ENCODE results near the gene TRIP4. TPM values are rescaled to one million over a fixed set of nuclear protein-coding genes. Genes with fewer than 3 reads are reported as not detected.
"Not testable (repeated sequence)": the region's sequence is repeated elsewhere in the genome, so short reads cannot be mapped to it uniquely, and the experiment has no call there.

Gene TRIP4
- total RNA-seq, 1 experiment from 2014 or later, result 11.4 TPM

DNA sequence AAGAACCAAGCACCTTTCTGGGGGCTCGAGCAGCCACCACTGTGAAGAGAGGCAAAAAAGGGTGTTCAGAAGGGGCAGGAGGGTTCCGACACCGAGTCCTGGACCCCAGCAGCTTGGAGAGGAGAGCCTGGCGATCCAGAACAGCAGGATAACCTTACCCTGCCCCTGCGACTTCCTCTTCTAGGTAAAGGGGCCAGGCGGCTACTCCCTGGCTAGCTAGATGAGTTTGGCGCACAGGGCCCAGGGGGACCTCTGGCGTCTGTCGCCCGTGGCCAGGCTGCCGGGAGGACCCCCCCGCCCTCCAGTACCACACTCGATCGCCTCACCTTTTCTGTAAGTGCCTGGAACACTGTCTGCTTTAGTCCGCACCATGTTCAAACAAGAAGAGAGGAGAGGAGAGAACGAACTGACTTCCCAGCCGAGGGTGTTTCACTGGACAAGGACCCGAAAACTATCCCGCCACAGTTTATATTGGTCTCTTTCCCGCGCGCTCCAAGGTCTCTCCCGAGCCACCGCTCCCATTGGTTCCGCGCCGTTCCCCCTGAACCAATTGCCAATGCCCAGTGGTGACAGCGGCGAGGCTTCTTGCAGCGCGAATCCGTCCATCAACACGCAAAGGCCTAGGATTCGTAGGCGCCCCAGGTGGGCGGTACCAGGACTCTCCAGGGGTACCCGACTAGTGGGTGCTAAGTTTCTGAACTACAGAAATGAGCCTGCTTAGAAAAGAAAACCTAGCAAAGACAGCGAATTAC lies 6.5 kb upstream of the TRIP4 start, which contains the start of gene PCLAF:
Gene PCLAF (minus strand): TSS at position 442 of the 752 bp plus-strand sequence. CDS start 70 bp downstream, at position 372.
- peak; percentile 98 for DNase-seq (ENCODE audit: low read depth)

DNA sequence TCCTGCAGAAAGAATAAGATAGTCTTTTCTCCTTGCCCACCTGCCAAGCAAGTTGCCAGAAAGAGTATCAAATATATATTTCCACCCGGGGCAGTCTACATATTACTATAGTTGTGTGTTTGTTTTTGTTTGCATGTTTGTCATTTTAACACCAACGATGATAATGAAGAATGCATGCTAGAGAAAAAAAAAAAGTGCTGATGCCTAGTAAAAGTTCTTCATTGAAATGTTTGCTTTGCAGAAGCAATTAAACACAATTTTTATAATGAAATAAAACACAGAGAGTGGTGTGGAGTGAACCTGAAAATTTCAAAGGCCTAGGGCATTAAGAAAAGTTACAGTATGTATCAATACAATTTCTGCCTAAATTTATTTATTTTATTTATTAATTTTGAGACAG lies 3.9 kb upstream of the TRIP4 start:
- no peak for DNase-seq (ENCODE audit: low read depth)

DNA sequence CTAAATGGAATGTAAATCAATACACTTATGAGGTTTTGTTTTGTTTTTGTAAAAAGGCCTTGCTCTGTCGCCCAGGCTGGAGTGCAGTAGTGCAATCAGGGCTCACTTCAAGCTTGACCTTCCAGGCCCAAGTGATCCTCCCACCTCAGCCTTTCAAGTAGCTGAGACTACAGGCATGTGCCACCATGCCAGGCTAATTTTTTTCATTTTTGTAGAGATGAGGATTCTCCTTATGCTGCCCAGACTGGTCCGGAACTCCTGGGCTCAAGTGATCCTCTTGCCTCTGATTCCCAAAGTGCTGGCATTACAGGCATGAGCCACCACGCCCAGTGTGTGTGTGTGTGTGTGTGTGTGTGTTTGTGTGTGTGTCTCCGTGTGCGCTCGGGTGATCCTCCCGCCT lies 1.3 kb upstream of the TRIP4 start:
- no peak for DNase-seq (ENCODE audit: low read depth)

DNA sequence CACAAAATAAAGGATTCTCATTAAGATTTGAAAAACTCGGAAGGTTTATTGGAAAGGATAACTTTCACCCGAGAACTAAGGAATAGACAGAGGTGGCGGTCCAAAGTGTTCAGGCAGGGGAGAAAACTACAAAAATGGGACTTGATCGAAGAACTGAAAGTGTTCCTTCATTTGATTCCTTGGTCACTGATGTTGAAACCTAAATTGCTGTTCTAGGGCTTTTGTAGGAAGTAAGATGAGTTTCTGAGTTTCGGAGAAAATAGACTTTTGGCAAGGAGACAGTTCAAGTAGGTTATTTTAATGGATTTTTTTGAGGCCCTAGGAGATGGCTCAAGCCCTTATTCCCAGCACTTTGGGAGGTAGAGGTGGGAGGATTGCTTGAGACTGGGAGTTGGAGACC lies 1.4 kb downstream of the TRIP4 start:
- DNase-seq (ENCODE audit: low read depth), result no peak

DNA sequence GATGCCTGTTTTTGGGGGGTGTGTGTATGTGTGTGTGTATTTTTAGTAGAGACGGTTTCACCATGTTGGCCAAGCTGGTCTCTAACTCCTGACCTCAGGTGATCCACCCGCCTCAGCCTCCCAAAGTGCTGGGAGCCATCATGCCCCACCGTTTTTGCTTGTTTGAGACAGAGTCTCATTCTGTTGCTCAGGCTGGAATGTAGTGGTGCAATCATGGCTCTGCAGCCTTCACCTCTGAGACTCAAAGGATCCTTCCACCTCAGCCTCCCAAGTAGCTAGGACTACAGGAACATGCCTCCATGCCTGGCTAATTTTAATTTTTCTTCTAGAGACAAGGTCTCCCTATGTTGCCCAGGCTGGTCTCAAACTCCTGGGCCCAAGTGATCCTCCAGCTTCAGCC lies 4.8 kb downstream of the TRIP4 start:
- not testable (repeated sequence) for DNase-seq (ENCODE audit: low read depth)

DNA sequence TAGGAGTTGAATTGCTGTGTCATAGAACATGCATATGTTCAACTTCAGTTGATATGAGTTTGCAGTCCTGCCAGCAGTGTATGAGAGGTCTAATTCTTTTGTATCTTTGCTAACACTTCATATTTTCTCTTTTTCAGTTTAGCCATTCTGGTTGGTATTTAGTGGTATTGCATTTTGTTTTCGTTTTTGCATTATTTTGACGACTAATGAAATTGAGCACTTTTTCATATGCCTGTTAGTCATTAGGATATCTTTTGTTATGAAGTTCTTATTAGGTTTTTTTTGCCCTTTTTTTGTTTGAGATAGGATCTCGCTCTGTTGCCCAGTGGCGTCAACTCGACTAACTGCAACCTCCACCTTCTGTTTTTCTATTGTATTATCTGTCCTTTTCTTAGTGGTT lies 9.2 kb downstream of the TRIP4 start:
- DNase-seq (ENCODE audit: low read depth), result no peak

DNA sequence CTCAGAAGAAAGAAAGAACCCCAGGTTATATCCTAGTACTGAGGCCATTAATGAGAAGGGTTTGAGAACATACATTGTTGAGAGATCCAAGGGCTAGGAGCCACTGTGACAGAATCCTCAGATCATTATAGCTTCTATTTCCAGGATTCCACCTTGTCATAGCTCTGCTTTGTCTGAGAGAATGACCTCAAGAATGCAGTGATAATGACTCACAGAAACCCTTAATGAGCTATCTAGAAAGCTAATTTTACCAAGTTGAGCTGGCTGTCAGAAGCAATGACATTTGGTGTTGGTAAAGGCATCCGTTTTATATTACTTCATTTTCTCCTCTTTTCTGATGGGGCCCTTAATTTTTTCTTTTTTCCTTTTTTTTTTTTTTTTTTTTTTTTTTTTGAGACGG lies 10.9 kb downstream of the TRIP4 start:
- DNase-seq (ENCODE audit: low read depth), result peak; percentile 15

DNA sequence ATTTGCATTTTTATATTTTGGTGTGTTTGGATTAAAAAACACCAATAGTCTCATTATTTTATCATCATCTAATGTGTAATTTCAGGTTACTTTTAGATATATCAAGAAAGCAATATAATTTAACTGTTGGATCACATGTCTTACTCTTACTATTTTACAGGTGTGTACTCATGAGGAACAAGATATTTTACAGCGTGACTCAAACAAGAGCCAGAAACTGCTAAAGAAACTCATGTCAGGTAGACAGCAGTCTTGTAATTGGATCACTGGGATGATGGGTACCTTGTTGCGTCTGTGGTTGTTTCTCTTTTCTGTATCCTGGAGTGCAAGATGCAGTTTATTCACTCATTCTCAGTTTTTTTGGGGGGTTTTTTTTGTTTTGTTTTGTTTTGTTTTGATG lies 12.9 kb downstream of the TRIP4 start:
- DNase-seq (ENCODE audit: low read depth), result no peak

DNA sequence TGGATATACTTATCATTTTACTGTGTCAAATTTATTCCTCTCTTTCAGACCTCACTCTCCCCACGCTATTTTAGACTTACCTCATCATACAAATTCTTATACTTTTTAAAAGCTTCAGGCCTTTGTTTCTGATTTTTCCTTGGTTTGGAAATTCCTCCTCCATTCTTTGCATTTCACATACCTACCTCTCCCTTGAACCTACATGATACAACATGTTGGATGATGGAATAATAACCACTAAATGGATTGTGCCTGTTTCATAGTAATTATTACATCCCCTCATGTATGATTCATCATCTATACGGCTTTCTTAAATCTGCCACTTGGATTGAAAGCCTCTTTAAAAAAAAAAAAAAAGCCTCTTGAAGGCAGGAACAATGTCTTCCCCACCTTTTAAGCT lies 24.6 kb downstream of the TRIP4 start:
- no peak for DNase-seq (ENCODE audit: low read depth)

DNA sequence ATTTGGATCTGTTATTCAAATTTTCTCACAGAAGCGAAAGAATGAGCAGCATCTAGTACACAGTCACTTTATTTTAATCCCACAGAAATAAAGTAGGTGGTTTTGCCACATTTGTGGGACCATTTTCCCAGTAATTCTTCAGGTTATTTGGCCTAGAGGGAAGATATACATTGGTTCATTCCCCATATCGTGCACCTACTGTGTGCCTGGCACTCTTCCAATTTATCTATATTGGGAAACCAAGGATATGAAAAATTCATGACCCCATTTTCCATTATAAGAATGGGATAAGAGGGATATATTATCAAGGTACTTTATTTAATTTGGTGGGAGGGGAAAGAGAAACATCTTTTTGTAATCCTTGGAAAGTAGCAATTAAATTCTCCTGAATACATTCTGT lies 35.1 kb downstream of the TRIP4 start:
- no peak for DNase-seq (ENCODE audit: low read depth)

DNA sequence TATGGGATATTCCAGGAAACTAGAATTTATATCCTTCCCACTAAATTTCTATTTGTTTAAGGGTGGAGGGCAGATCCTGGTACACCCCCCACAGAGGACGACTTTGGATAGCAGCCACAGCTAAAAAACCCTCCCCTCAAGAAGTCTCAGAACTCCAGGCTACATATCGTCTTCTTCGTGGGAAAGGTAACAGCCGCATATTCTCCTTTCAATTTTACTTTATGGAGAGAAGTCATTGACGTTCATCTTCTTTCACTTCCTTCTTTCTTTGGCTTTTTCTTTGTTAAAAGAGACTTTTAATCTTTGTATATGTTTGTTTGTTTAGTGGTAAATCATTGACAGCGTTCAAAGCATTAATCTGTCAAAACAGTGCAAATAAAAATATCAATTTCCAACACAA lies 36.3 kb downstream of the TRIP4 start:
- no peak for DNase-seq (ENCODE audit: low read depth)

DNA sequence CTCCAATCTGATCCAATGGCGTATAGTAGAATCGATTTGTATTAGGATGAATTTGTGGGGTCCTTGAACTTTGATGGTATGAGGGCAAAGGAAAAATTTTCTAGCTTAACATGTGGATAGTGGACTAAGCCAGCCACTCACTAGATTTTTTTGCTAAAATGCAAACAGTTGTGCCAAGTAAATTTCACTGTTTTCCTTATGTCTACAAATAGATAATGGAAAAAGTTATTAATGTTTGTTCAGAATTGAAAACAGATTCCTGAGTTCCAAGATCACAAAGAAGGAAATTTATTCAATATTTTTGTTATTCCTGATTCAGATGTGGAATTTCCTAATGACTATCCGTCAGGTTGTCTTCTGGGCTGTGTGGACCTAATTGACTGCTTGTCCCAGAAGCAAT lies 37.6 kb downstream of the TRIP4 start:
- no peak for DNase-seq (ENCODE audit: low read depth)

DNA sequence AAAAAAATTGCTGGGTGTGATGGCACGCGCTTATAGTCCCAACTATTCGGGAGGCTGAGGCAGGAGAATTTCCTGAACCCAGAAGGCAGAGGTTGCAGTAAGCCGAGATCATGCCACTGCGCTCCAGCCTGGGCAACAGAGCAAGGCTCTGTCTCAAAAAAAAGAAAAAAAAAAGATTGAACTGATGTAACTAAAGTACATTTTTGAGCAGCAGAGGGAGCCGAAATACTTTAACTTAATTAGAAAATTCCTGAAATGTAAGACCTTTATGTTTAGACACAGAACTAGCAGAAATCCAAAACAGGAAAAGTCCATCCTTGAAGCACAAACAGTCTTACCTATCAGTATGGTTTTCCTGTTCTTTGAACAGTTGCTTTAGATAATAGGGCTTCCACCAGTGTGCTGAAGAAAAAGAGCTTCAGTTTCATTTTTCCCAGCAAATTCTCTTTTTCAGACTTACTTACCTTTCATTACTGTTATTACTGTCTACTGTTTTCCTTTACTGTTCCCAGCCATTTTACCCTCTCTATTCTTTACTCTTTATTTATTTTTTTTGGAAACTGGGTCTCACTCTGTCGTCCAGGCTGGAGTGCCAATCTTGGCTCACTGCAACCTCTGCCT lies 39.3 kb downstream of the TRIP4 start:
- no peak for DNase-seq (ENCODE audit: low read depth)

DNA sequence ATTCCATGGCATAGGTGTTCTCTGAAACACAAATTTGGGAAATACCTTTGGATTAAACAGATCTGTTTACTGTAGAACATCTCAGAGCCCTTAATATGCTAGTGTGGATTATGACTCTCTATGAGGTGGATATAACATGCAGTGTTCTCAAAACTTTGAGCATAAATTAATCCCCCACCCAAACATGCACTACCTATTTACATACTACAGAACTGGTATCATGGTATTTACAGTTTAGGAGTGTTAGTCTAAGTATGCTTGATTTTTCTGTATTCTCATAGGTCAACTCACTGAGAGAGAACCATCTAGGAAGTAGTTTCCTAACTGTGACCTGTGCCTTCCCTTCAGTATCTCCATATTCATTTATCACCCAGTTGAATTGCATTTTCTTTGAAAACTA lies 41.8 kb downstream of the TRIP4 start:
- DNase-seq (ENCODE audit: low read depth), result no peak

DNA sequence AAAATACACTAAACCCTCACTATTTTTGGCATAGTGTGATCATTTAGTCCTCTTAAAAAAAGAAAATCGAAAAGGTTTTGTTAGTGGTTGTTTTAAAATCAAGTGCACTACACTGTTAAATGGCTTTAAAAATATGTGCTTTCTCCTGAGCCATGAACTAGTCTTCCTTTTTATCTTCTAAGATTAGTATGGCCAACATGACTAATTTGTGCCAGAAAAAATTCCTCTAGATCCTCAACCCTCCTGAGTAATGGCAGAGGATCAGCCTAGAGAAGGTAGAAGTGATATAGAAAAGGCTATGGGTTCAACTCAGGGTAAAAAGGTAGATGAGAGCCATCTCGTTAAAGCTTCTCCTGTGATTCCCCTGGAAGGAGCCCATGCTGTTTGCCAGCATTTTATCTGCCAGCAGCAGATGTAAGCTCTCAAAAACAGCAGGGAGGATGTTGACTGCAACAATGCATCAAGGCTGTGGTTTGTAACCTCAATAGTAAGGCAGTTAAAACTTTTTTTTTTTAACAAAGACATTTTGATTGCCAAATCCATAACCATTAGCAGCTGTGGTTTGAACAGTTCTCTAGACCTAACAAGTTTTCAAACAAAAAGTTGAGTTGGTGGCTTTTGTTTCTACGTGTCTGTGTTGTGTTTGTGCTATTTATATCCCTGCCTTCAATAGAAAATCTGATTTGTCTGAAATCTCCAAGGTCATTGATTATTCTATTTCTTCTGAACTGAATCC lies 42.5 kb downstream of the TRIP4 start:
- DNase-seq (ENCODE audit: low read depth), result peak; percentile 39

DNA sequence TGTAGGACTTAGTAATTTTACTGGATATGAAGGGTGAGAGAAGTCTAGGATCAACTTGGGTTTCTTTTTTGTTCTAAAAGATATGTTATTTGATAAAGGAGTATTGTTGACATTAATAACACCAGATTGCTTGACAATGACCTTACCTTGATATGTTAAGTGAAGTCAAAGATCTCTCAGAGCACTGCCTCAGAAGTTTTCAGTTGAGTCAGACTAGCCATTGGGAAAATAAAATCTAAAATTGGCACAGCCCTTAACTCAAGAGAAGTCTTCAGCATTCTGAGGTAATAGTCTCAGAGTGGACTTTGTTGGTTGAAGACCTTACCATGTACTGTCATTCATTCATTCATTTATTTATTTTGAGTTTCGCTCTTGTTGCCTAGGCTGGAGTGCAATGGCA lies 50.3 kb downstream of the TRIP4 start:
- DNase-seq (ENCODE audit: low read depth), result no peak

DNA sequence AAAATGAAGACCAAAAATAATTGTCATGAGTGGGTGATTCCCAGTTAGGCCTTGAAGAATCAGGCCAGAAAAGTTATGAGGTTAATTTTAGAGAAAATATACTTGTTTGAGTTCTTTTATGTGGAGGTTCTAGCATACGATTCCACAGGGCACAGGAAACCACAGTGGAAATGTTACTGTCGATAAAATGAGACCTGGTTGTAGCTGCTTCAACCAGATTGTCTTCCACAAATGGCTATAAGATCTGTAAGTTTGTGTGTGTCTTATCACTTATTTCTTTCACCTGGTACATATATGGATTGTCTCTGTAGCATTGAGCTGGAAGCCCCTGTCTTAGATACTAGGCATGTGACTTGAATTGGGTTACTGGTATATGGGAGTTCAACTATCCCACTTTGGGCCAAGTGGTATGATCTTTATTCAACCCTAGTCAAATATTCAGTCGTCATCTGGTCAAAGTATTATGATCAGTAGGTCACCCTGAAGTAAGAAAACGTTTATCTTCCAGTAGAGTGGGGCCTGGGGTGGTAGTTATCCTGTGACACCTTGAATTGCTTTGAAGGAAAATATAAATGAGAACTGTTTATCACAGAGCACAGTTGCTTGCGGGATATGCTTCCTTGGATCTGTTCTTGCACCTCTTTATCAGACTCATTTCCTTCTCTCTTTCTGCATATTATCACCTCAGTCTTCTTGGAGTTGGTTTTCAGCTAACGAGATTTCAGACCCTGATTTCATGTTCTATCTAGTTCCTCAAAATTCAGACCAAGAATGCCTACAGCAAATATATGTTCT lies 51.2 kb downstream of the TRIP4 start:
- DNase-seq (ENCODE audit: low read depth), result no peak

DNA sequence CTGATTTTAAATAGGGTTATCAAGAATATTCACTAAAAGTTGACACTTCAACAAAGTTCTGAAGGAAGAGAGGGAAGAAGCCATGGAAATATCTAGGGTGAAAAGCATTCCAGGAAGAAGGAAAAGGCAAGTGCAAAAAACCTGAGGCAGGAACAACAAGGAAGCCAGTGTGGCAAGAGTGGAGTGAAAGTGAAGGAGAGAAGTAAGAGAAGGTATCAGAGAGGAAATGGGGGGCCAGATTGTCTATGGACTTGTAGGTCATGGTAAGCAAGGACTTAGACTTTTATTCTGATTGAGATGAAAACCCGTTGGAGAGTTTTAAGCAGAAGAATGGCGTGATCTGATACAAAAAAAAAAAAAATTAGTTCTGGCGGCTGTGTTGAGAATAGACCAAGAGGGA lies 54.2 kb downstream of the TRIP4 start:
- no peak for DNase-seq (ENCODE audit: low read depth)

DNA sequence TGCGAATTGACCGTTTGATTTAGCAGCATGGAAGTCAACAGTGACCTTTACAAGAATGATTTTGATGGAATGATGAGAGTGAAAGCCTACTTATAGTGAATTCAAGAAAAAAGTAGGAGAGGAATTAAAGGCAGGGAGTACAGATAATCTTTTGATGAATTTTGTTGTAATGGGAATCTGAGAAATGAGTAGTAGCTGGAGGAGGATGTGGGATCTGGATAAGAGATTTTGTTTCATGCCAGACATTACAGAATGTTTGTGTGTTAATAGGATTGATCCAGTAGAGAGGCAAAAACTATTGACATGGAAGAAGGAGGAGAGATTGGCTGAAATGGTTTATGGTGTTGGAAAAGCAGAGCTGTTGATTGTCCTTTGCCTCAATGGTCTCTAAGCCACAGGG lies 55.4 kb downstream of the TRIP4 start:
- no peak for DNase-seq (ENCODE audit: low read depth)

DNA sequence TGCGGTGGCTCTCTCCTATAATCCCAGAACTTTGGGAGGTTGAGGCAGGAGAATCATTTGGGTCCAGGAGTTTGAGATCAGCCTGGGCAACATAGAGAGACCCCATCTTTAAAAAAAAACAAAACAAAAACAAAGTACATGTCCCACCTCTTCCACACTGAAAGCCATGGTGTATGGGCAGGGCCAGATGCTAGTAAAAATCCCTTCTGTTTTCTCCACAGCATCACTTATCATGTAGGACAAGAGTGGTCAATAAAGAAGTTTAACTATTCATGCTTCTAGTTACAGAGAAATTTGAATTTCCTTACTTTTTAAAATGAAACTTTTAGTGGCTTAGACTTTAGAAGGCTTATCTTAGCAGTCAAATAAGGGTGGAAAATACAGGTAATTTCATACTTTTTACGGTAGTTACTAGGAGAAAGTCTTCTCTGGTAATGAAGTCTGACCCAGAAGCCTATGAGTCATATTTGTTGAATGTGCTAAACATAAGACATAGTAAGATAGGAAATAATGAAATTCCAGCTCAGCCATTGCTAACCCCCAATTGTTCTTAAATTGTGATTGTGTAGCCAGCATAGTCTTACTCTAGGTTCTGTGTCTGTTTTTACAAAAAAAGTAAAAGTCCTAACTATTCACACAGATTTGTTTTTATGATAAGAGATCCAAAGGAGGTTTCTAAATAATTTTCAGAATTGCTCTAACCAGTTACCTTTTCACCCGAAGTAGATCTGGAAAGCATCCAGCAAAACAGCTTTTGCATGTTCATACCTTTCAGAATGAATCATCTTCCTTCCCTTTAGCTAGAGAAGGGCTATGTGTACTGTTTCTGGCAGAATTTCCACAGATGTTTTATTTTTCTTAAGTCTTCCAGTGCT lies 56.3 kb downstream of the TRIP4 start:
- DNase-seq (ENCODE audit: low read depth), result peak; percentile 78

DNA sequence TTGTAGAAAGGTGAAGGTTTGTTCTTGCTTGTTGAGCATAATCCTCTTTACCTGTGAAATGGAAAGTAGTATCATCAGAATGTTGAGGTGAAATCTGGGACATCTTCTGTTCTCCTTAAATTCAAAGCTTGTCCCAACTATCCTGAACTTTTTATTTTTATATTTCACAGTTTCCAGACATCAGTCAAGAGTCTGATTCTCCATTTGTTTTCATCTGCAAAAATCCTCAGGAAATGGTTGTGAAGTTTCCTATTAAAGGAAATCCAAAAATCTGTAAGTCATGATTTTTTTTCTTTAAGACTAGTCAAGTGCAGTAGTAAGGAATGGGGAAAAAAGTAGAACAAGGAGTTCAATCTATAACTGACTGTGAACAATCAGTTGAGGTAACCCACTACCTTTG lies 57.2 kb downstream of the TRIP4 start:
- no peak for DNase-seq (ENCODE audit: low read depth)

Measured in Daoy (cell line).